Measurements from ENCODE around the gene PPP1R12C. TPM values are rescaled to one million over a fixed set of nuclear protein-coding genes. Genes with fewer than 3 reads are reported as not detected.
"Not testable (repeated sequence)": the region's sequence is repeated elsewhere in the genome, so short reads cannot be mapped to it uniquely, and the experiment has no call there.

The PPP1R12C gene
- total RNA-seq, 1 donor = 46.3 TPM

DNA sequence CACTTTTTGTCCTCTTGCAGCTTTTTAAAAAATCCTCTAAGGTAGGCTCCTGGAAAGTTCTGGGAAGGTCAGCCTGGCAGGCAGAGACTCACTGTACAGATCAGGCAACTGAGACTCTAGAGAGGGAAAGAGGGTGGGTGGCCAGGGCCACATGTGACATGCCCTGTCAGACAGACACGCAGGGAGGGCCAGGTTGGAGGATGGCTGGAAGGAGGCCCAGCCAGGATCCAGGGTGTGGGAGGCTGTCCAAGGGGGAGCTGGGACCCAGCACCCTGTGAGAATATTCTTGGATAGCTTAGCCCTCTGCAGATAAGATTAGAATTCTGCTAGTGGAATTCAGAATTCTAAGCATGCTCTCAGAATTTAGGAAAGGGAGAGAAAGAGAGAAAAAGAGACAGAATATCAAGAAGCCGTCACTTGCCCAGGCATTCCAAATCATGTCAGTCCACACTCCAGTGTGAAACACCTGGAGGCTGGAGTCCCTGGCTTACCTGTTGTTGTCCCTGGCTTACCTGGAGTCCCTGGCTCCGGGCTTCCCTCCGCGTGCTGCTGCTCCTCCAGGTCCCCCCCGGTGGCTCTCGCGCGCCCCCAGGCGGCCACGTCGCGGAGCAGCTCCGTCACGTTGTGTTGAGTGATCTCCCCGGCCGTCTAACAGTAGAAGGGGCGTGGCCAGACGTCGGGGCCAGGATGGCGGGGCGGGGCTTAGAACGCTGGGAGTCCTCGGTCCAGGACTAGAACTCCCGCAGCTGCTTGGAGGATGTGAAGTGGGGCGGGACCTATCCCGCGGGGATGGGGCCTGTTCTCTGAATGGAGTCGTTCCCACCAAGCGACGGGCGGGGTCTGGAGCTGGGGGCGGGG lies 42.9 kb upstream of the PPP1R12C start:
- TF ChIP-seq, protein P1, sequence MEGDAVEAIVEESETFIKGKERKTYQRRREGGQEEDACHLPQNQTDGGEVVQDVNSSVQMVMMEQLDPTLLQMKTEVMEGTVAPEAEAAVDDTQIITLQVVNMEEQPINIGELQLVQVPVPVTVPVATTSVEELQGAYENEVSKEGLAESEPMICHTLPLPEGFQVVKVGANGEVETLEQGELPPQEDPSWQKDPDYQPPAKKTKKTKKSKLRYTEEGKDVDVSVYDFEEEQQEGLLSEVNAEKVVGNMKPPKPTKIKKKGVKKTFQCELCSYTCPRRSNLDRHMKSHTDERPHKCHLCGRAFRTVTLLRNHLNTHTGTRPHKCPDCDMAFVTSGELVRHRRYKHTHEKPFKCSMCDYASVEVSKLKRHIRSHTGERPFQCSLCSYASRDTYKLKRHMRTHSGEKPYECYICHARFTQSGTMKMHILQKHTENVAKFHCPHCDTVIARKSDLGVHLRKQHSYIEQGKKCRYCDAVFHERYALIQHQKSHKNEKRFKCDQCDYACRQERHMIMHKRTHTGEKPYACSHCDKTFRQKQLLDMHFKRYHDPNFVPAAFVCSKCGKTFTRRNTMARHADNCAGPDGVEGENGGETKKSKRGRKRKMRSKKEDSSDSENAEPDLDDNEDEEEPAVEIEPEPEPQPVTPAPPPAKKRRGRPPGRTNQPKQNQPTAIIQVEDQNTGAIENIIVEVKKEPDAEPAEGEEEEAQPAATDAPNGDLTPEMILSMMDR (IDR thresholded peaks at IDR 0.05; ENCODE audit: insufficient read depth, low read length) = peak; percentile 98
- peak overlapping the region; percentile 28 for H3K4me3 ChIP-seq (ENCODE audit: low read depth, low read length)
- peak; percentile 83 for DNase-seq (ENCODE audit: low read depth)

DNA sequence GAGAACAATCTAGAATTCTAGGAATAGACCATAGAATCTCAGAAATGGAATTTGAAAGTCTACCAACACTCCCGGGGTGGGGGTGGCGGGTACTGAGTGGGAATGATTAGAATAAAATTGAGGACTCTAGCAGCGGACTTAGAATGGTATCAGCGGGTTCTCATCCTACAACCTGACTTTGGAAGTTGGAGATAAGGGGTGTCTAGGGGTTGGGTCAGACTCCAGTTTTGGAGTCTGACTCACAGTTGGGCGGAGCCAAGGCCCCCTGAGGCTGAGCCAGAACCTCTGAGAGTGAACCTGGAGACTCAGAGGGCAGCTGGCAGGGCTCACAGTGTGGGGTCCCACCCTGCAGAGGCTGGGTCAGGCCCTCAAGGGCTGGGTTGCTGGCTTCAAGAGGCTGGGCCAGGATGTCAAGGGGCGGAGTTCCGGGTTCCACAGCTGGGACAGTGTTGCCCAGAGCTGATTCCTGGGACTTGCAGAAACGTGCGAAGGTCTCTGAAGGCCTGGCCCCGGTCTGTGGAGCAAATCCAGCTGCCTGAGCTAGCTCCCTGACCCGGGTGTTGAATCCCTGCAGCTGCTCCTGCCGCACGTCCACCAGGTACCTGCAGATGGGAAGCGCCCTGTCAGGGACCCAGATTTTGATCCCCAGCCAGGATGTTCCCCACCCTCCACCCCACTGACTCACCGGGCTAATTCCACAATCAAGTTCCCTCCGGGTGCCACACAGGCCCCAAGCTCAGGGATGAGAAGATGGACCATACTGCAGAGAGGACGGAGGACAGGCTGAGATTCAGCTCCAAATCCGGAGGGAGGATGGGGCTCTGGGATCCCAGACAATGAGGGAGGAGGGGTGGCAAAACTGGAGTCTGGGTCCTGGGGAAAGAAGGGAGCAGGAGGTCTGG lies 41.7 kb upstream of the PPP1R12C start:
- TF ChIP-seq, protein P1 (IDR thresholded peaks at IDR 0.05; ENCODE audit: insufficient read depth, low read length) = no peak
- H3K4me3 ChIP-seq (ENCODE audit: low read depth, low read length) = peak overlapping the region; percentile 44
- peak; percentile 87 for DNase-seq (ENCODE audit: low read depth)

DNA sequence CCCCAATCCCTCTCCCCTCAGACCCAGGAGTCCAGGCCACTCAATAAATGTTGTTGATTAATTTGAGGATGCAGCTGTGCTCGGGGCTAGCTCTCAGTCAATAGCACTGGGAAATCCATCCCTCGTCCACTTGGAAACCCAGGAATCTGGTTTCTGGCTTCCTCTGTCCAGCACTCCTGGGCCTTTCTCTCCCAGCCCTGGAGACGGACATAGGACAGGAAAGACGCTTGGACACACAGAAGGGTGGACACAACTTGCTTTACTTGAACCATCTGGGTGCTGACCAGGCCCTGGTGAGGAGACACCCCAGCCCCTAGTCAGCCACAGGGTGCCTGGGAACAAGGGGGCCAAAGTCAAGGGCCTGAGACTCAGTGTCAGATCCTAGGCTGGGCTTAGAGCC lies 41.0 kb upstream of the PPP1R12C start:
- TF ChIP-seq, protein P1 (IDR thresholded peaks at IDR 0.05; ENCODE audit: insufficient read depth, low read length) = no peak
- no peak for DNase-seq (ENCODE audit: low read depth)
- no peak overlapping the region for H3K4me3 ChIP-seq (ENCODE audit: low read depth, low read length)

DNA sequence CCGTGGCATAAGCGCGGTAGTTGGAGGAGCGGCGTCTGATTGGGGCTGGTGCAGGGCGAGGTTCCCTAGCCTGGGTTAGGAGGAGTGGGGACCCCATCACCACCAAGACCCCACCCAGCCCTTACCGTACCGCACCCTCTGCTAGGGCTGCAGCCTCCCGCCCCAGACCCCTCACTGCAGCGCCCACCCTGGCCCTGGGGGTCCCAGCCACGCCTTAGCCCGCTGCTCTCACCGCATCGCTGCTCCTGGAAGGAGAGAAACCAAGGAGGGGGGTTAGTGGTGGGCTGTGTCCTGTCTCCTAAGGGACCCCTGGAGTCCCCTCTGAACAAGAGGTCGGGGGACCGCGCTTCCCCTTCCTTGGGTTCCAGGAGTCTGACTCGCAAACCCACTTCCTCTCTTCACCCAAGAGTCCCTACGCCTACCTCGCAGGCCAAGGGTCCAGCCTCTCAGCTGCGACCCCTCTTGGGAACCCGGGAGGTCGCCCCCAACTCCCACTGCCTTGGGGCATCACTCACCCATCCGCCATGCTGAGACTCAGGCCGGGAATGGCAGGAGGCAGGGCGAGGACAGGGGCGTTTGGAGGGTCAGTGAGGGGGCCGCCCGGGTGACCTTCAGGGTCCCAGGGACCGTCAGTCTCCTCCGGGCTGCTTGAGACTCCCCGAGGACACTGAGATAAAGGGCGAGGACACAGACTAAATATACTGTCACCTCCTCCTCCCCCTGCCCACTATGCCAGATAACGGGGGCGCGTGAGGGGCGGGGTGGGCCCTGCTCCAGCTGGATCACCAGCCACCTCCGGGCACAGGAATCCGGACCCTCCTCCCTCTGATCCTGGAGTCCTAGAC lies 39.8 kb upstream of the PPP1R12C start, which contains the start of gene TNNI3:
Gene TNNI3, minus strand, starts transcription at position 669 of the 845 bp plus-strand sequence. Its CDS starts 143 bp downstream, at position 526.
- TF ChIP-seq, protein P1 (IDR thresholded peaks at IDR 0.05; ENCODE audit: insufficient read depth, low read length) = no peak
- no peak within 1 kb of the TSS for H3K4me3 ChIP-seq (ENCODE audit: low read depth, low read length)
- no peak for DNase-seq (ENCODE audit: low read depth)

DNA sequence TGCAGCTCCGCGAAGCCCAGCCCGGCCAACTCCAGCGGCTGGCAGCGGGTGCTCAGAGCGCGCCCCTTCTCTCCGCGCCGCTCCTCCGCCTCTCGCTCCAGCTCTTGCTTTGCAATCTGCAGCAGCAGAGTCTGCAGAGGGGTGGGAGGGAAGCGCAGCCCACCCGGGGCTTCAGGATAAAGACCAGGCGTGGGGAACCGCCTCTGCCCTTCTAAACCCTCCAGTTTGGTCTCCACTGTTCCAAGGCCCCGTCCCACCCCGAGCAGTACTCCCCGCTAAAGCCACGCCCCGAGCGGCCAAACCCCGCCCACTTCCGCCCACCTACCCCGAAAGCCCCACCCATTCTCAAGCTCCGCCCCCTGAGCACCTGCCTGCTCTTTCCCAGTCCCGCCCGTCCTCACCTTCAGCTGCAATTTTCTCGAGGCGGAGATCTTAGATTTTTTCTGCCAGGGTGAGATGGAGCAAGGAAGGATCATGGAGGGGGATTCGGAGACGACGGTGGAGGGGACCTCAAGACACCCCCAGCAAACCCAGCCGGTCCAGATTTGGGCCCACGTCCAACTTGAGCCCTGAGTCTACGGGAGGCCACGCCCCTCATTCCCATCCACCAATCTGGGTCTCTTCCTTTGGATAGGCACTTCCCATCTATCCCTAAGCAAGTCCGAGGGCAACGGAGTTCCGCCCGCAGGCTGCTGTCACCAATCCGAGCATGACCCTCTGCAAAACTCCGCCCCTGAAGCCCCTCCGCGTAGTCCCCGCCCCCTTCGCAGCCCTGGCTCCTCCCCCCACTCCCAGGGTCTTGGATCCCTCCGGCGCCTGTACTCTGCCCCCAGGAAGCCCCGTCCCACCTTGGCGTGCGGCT lies 39.0 kb upstream of the PPP1R12C start:
- TF ChIP-seq, protein P1 (IDR thresholded peaks at IDR 0.05; ENCODE audit: insufficient read depth, low read length) = no peak
- DNase-seq (ENCODE audit: low read depth) = peak; percentile 55
- no peak overlapping the region for H3K4me3 ChIP-seq (ENCODE audit: low read depth, low read length)

DNA sequence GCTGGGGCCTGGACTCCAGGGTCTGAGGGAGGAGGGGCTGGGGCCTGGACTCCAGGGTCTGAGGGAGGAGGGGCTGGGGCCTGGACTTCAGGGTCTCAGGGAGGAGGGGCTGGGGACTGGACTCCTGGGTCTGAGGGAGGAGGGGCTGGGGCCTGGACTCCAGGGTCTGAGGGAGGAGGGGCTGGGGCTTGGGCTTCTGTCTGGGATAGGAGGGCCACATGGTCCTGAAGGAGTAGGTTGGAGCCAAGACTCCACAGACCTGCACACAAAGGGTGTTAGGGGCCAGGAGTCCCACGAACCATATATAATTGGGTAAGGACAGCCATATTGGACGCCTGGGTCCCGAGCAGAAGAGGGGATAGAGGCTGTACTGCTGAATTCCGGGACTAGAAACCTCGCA lies 38.3 kb upstream of the PPP1R12C start:
- not testable (repeated sequence) for H3K4me3 ChIP-seq (ENCODE audit: low read depth, low read length); DNase-seq (ENCODE audit: low read depth)

Measured in fibroblast of the aortic adventitia (primary cell).